HFF-Myc (cell line): ENCODE data around the gene PXYLP1.
"Not testable (repeated sequence)": the region's sequence is repeated elsewhere in the genome, so short reads cannot be mapped to it uniquely, and the experiment has no call there.

Experiments
- DNase-seq: peaks from one replicate; pipeline ENCODE4 v3.0.0-alpha.2; 2011; ENCODE audit warnings: low read depth; ENCODE audit errors: extremely low read depth
- H3K4me3 ChIP-seq: replicated peaks from 2 replicates; pipeline ENCODE4 v1.5.1; 2011; ENCODE audit warnings: low read depth, mild to moderate bottlenecking, control low read depth, low read length
- TF ChIP-seq, protein P1 (sequence below): IDR thresholded peaks from 2 replicates; pipeline ENCODE4 v1.5.1; 2012; ENCODE audit warnings: mild to moderate bottlenecking, low read depth, low read length, control low read depth; ENCODE audit errors: missing control alignments

The PXYLP1 gene

DNA sequence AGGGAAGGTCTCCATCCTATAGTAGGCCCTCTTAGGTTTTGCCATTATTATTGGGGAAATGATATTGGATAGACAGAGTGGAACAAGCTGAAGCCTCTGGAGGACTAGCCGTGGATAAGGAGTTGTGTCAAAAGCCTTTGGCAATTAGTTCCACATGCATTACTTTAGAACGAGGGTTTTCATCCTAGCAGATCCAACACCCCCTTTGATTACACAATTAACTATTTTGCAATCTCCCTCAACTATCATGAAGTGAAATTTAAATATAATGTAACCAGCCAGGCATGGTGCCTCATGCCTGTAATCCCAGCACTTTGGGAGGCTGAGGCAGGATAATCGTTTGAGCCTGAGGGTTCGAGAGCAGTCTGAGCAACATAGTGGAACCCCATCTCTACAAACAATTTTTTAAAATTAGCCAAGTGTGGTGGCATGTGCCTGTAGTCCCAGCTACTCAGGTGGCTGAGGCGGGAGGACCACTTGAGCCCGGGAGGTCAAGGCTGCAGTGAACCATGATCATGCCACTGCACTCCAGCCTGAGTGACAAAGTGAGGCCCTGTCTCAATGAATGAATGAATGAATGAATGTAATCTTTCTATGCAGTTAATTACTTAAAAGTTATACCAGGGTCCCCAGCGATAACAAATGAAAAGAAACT, 56.8 kb downstream of the PXYLP1 start:
- no peak overlapping the region for H3K4me3 ChIP-seq
- TF ChIP-seq, protein P1, sequence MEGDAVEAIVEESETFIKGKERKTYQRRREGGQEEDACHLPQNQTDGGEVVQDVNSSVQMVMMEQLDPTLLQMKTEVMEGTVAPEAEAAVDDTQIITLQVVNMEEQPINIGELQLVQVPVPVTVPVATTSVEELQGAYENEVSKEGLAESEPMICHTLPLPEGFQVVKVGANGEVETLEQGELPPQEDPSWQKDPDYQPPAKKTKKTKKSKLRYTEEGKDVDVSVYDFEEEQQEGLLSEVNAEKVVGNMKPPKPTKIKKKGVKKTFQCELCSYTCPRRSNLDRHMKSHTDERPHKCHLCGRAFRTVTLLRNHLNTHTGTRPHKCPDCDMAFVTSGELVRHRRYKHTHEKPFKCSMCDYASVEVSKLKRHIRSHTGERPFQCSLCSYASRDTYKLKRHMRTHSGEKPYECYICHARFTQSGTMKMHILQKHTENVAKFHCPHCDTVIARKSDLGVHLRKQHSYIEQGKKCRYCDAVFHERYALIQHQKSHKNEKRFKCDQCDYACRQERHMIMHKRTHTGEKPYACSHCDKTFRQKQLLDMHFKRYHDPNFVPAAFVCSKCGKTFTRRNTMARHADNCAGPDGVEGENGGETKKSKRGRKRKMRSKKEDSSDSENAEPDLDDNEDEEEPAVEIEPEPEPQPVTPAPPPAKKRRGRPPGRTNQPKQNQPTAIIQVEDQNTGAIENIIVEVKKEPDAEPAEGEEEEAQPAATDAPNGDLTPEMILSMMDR, result no peak
- no peak for DNase-seq

DNA sequence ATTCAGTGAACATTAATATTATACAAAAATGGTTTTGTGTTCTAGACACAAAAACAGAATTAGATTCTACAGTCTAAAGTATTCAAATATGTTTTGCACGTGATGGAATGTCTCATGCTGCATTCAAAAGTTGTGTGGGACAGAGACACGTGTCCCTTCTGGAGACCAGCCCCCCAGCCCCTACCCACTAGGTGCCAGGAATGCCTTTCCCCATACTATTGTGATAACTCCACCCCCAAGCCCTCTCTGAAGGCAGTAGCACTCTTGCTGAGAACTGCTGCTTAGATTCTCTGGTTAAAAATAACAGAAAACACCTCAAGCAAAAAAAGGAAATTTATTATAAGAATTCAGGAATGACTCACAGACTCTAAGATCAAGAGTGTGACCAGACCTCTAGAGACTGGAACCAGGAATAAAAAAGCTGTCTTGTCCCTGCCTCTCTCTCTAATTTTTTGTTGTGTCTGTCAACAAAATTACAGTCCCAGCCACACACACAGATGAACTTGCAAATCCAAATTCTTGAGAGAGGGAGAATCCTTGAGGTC, 57.7 kb downstream of the PXYLP1 start:
- DNase-seq, result no peak
- H3K4me3 ChIP-seq, result no peak overlapping the region
- TF ChIP-seq, protein P1, result no peak

DNA sequence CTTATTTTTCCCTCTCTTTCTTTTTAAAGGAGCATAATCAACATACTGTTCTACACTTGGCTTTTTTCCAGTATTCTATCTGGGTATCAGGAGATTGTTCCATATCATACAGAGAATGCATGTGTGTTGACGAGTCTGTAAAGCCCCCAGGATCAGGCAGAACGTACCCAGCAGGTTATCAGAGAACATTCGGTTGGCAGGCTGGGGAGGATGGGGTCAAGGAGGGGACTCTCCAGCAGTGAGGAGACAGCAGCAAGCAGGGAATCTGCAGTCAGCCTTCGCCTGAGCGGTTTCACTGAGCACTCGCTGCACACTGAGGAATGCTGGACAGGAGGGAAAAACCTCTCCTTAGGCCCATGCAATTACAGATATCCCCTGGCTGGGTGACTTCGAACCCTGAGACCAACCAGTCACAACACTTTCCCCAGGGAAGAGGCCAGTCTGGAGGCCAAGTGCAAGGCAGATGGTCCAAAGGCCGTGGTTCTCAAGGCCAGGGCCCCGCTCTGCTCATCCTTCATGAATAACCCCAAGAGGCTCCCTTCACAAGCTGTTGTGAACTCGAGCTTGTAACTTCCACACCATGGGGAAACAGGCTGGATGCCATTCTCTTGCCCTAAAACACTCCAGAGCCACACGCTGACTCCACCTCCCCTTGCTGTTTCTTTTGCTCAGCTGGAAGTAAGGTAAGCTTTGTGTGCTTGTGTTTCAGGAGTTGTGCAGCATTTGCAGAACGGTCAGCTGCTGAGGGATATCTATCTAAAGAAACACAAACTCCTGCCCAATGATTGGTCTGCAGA, 60.1 kb downstream of the PXYLP1 start:
- no peak for DNase-seq
- no peak overlapping the region for H3K4me3 ChIP-seq
- TF ChIP-seq, protein P1, result no peak

DNA sequence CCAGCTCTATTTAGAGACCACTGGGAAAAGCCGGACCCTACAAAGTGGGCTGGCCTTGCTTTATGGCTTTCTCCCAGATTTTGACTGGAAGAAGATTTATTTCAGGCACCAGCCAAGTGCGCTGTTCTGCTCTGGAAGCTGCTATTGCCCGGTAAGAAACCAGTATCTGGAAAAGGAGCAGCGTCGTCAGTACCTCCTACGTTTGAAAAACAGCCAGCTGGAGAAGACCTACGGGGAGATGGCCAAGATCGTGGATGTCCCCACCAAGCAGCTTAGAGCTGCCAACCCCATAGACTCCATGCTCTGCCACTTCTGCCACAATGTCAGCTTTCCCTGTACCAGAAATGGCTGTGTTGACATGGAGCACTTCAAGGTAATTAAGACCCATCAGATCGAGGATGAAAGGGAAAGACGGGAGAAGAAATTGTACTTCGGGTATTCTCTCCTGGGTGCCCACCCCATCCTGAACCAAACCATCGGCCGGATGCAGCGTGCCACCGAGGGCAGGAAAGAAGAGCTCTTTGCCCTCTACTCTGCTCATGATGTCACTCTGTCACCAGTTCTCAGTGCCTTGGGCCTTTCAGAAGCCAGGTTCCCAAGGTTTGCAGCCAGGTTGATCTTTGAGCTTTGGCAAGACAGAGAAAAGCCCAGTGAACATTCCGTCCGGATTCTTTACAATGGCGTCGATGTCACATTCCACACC, 60.9 kb downstream of the PXYLP1 start:
- TF ChIP-seq, protein P1, result no peak
- H3K4me3 ChIP-seq, result no peak overlapping the region
- DNase-seq, result no peak

DNA sequence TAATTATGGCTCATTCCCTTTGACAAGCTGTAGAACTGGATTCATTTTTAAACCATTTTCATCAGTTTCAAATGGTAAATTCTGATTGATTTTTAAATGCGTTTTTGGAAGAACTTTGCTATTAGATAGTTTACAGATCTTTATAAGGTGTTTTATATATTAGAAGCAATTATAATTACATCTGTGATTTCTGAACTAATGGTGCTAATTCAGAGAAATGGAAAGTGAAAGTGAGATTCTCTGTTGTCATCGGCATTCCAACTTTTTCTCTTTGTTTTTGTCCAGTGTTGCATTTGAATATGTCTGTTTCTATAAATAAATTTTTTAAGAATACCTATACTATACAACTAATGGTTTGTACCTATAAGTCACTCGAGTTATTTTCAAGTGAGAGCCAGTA, 62.7 kb downstream of the PXYLP1 start:
- TF ChIP-seq, protein P1, result no peak
- DNase-seq, result no peak
- no peak overlapping the region for H3K4me3 ChIP-seq

DNA sequence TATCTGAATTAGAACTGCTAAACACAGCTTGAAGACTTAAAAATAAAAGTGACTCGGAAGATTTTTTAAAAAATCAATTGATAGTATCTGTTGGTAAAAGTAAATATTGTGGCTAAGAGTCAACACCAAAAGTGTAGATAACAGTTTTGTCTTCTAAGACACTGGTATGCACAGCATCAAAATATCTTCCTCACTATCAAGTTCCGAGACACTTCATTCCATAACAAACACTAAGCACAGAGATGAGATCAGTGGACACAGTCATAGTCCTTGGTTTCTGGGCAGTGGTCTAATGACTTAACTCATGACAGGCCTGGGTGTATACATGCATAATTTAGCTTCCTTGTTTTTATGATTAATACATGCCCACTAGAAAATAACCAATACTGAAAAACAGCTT, 63.2 kb downstream of the PXYLP1 start:
- H3K4me3 ChIP-seq, result no peak overlapping the region
- TF ChIP-seq, protein P1, result no peak

DNA sequence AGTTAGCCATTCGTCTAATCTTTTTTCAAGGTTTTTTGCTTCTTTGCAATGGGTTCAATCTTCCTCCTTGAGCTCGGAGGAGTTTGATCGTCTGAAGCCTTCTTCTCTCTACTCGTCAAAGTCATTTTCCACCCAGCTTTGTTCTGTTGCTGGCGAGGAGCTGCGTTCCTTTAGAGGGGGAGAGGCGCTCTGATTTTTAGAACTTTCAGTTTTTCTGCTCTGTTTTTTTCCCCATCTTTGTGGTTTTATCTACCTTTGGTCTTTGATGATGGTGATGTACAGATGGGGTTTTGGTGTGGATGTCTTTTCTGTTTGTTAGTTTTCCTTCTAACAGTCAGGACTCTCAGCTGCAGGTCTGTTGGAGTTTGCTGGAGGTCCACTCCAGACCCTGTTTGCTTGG, 68.8 kb downstream of the PXYLP1 start:
- DNase-seq, H3K4me3 ChIP-seq: not testable (repeated sequence)

More for the DNA sequence above, 63.2 kb downstream of the PXYLP1 start:
- no peak for DNase-seq
